Measurements from ENCODE around the gene RBM6.

RBM6 gene

DNA sequence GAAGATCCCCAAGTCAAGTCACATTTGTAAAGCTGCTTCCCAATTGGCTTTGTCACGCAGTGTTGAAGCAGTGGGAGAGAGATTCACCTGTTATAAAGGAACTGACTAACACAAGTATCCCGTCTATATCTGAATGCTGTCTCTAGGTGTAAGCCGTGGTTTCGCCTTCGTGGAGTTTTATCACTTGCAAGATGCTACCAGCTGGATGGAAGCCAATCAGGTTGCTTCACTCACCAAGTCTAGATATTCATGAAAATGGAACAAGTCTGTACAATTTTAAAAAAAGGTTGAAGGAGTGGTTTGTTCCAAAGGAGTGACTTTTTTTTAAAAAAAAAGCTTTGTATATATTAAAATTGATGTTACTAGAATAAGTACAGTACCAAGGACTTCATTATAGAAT is 160.4 kb downstream of the RBM6 start:
- no peak for DNase-seq

DNA sequence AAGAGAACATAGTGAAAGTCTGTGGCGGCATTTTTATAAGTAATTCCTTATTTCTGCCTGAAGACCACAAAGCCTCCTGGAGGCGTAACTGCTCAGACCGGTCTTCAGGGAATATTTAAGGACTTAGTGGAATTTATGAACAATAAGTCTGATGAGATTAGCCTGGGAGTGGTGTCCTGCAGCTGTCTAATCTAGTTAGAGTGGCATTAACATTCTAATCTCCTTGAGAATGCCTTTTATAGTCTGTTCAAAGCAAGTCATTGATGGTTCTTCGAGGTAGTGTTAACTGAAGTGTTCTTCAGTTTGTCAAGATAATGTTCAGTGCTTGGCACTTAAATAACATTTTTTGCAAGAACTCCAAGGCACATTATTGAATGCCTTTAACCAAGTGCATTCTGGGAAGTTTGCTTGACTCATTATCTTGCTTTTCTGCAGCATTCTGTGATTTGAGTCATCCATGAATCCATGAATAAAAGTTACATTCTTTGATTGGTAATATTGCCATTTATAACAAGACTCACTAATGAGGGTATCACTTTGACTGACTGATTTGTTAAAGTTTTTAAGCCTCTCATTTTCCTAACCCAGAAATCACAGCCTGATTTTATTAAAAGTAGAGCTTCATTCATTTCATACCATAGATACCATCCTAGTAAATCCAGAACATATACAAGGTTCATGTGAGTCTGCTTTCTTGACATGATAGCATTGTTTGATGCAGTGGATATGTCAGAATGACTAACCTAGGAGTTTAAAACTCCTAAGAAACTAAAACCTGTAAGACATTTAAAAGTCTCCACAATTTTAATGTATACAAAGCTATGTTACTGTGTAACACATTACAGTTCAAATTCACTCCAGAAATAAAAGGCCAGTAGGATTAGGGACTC is 161.3 kb downstream of the RBM6 start:
- DNase-seq, result no peak

DNA sequence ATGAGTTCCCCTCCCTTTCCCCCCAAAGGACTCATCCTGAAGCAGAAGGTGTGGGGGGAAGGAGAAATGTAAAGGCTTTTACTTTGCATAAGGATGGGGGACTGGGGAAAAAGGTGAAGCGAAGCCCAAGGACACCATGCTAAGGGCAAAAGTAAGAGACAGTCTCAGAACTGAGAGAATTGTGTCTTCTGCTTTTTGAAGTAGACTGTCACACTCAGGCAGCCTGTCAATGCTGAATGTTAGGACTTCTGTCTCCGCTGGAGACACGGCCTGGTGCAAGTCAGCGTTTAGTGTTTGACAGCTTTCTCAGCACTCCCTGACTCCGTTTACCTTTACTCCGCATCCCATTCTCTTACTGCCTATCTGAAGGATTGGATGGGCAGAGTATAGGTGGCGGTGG is 162.6 kb downstream of the RBM6 start:
- no peak for DNase-seq

DNA sequence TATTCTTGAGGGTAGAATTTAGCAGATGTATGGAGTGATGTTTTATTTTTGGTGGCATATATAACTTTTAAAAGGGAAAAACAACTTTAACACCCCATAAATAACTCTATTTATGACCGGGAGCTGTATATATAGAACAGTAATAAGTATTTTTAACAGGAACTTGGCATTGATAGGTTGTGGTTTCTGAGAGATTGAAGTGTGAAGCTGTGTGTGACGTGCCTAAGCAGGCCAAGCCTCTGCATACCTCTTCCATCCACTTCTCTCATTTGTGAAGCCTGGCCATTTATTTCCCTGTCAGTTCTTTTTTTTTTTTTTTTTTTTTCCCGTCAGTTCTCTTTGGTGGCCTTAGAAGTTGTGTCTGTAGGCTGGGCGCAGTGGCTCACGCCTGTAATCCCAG is 171.8 kb downstream of the RBM6 start:
- DNase-seq, result no peak

DNA sequence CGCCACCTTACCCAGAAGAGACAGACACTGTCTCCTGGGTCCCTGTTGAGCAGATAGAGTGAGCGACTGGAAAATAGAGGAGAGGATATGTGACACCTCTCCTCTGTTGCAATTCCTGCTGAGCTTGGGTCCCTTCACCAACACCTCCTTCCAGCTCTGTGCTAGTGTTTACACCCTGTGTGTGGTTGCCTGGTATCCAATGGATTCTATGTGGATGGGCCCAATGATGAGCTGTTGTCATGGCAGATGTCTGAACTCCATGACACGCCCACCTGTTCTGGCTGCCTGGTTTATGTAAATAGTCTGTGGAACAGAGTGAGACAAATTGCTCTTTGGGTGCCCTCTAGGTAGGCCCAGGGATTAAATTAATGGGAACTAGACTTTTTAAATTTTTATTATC is 172.5 kb downstream of the RBM6 start:
- DNase-seq, result no peak

DNA sequence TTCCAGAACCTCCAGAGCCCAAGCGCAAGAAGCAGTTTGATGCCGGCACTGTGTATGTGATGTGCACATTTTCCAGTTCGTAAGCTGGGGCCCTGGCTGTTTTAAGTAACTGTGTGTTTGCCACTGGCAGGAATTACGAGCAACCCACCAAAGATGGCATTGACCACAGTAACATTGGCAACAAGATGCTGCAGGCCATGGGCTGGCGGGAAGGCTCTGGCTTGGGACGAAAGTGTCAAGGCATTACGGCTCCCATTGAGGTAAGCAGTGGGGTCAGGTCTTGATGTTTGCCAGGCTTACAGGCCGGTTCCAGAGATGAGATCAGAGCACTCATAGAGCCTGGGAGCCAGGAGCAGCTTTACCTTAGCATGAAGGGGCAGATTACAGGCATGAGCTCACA is 177.2 kb downstream of the RBM6 start:
- no peak for DNase-seq

DNA sequence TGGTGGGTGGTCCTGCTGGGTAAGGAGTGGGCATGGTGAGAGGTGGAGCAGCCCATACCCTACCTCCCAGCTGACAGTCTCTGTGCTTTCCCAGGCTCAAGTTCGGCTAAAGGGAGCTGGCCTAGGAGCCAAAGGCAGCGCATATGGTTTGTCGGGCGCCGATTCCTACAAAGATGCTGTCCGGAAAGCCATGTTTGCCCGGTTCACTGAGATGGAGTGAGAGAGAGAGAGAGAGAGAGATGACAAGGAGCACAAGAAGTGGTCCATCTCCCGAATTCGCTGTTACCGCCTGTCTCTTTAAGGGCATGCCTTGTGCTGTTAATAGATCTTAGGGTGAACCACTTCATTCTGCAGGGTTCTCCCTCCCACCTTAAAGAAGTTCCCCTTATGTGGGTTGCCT is 178.3 kb downstream of the RBM6 start:
- DNase-seq, result no peak

DNA sequence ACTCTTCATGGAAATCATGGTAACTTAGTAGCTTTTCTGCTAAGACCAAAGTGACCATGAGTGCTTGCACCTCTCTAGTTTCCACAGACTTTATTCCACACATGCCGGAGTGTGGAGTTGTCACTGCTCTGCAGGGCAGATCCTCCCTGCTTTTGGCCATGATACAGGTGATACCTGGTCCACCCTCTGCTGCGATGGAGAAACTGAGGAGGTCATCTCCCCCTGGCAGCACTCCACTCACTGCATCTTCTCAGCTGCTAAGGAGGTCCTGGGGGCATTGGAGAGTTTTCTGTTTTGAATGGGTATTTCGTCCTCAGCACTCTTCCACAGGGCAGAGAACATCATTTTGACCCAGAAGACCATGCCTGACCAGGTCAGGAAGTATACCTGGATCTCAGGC is 179.8 kb downstream of the RBM6 start:
- DNase-seq, result no peak

DNA sequence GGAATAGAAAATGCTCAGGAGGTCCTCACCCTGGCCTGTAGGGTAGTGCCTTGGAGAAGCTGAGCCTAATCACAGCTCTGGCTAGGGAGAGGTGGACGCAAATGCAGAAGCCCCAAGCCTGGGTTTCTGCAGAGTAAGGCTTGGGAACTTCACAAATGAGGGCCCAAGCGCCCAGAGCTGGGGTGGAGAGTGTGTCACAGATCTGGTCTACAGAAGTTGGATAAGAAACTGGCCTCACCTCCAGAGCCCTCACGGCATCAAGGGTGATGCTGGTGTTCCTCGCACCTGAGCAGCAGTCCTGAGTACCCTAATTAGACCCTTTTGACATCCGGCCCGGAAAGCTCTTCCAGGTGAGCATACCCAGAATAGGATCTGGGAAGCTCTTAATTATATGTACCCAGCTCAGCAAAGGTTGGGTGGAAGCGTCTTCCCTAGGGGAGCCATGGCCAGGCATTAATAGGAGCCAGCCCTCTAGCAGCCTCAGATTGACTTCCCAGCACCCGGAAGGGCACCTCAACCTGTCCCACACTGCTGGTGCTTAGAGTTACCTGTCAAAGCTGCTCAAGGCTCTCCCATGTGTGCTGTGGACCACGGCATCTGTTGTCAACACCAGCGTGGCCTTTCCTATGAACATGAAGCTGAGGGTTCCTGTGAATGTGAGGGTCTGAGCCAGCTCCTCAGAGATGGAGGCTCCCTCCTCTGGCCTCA is 180.6 kb downstream of the RBM6 start:
- no peak for DNase-seq

DNA sequence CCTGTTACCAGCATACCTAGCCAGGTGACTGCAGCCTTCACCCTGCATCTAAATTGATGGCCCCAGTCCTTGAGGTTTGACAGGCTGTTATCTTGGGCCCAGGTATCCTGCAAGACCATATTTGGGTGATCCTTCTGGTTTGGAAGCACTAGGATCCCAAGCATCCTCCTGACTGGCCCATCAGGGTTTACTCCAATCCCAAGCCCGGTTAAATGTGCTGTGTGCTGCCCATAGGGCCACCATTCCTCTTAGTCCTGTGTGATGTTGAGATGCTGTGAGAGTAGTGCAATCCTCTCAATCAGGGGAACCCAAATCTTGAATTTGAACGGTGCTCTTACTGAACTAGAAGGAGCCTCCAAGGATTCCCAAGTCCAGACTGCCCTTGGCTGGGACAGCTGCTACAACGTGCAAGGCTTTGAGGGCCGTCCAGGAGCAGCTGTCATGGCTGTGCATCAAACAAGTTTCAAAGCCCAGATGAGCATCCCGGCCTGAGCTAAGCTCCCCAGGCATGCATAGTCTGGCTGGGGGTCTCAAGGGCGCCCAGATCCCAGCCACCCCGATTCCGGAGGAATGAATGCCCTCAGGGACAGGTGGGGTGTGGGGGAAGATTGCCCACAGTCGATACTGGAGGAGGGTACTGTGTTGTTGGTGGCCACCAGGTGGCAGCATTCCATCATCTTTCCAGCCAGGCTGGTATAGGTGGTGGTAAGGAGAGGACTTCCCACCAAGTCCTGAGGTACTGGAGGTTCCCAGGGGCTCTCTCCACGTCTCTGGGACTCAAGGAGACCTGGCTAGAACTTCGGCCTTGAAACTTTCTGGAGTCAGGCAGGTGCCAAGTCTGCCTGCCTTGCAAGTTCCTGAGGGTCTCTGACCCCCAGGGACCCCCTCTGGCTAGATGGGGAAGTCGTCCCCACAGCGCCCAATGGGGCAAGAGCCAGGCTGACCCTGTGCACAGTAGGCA is 181.4 kb downstream of the RBM6 start:
- DNase-seq, result no peak

DNA sequence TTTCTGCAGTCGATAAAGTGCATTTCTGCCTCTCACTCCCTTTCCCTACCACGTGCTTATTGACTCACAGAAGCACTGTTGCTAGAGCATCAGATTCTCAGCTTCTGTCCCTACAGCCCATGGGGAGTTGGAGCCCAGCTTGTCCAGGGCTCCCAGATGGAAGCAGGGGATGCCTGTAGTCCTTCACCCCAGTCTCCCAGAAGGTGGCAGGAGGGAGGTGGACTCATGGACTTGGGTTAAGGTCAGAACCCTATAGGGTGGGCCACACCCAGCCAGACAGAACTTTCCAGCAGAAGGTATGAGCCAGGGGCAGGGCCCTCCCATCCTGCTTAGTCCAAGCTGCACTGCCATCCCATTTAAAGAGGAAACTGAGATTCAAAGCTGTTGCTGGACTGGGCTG is 182.1 kb downstream of the RBM6 start:
- DNase-seq, result no peak

DNA sequence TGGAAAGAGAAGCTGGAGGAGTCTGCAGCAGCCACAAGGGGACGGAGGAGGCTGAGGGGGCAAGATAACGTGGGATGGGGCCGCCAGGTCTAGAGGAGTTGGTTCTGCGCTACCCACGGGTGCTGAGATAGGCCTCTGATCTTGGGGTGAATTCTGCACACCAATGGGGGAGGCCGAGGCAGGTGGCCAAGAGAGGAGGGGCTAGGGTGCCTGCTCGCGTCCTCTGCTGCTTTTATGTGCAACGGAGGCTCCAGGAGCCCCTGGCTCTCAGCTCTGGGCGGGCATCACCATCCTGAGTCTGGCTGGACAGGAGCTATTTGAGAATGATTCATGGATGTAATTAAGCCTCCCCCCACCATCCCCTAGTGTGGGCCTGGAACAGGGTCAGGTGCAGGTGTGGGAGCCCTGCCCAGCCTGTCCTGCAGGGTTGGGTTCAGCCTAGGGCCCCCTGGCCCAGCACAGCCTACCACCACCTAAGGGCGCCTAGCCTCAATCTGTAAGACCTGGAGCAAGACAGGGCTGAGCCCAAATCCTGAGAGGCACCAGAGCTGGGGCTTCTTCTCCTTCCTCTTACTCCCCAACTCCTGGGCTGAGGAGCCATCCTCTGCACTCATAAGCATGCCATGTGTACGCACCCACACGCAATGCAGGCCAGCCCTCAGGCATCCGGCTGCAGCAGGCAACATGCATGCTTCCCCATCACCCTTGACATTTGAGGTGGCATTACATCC is 182.9 kb downstream of the RBM6 start:
- no peak for DNase-seq

DNA sequence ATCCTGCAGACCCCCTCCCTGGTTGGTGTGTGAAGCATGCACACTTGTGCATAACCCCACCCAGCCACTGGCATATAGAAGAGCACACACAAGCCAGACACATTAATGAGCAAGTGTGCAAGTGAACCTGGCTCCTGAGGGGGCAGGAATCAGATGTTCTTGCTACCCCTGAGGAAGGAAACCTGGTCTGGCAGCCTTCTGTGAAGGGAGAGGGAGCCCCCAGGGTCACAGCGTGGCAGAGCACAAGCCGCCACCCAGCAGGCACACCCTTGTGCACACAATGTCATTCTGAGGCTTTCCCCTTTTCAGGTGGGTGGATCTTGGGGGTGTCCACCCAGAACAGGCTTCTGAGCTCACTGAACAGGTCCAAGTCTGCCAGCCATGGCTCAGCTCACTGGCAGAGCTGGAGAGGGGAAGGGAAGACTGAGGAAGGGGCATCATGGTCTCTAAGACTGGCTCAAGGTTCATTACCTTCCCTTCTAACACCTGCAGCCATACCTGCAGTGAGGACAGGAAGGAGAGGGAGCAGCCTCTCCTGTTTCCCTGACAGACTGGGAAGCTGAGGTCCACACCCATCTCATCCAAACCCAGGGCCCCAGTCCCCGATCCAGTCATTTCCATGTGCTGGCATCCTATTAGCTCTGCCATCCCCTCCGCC is 183.6 kb downstream of the RBM6 start:
- no peak for DNase-seq

DNA sequence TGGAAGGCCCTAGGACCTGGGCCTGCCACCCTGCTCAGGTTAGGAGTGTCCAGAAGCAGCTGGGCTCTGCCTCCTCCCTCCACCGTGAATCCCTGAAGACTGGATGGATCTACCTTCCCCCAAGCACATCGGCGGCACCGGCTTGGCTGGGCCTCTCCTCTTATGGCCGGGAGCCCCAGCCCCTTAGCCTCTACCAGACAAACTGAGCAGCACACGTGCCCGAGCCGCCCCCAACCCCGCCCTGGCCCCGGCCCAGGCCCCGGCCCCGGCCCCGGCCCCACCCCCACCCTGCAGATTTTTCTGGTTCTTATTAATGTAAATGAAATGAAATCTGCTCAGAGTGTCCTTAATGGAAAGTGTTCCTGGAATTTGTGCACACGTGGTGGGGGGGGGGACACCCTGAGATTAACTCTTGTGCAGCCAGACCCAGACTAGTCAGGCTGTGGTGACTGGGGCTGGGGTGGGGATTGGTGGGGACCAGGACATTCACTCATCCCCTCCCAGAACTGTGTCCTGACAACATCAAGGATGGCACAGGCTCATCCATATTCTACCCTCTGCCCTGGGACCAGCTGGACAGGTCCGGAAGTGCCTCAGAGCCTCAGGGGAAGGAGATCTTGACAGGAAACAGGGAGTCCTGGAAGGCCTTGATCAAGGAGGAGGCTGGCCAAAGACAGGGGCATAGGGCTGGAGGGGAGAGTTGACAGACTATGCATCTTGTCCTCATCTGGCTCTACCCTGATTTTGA is 184.3 kb downstream of the RBM6 start:
- no peak for DNase-seq

DNA sequence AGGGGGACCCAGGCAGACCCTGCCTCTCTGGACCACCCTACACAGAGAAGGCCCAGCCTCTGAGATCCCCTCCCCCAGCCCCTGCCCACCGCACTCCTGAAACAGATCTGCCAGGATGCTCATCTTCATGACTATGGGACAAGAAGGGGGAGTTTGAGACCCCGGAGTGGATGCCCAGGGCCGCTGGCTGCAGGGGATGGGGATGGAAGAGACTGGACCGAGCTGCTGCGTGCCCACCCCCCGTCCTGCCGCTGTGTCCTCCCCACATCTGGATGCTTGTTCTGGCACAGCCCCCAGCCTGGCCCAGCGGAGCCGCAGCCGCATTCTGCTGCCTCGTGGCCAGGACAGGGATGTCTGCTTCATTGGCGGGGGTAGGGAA is 184.8 kb downstream of the RBM6 start:
- DNase-seq, result no peak

DNA sequence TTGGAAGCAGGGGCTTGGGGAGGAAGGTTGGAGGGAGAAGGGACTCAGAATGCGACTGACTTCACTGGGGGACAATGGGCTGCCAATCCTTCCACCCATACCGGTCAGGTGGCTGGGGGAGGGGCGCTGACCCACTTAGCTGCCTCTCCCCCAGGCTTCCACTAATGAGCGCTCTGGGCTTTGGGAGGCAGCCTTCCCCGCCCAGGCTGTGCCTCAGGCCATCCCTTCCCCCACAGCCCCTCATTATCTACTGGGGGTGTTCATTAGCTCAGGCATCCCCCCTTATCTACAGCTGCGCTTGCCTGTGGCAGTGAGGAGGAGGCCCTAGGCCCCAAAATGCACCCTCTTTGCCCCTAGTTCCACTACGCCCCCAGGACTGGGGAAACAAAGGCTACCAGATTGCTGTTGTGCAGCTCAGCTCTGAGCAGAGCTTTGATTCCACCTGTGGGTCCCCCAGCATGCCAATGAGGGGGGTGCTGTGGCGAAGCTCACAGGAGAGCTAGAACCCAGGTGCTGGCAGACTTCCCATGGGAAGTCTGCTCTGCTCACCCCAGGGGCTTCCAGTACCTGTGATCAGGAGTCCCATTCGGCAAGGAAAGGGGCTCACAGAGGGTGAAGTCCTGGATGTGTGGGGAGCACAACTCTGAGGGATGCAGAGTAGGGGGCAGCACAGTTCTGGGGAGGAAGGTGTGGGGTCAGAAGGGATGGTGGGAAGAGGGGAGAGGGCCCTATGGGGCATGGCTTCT is 185.8 kb downstream of the RBM6 start:
- no peak for DNase-seq

DNA sequence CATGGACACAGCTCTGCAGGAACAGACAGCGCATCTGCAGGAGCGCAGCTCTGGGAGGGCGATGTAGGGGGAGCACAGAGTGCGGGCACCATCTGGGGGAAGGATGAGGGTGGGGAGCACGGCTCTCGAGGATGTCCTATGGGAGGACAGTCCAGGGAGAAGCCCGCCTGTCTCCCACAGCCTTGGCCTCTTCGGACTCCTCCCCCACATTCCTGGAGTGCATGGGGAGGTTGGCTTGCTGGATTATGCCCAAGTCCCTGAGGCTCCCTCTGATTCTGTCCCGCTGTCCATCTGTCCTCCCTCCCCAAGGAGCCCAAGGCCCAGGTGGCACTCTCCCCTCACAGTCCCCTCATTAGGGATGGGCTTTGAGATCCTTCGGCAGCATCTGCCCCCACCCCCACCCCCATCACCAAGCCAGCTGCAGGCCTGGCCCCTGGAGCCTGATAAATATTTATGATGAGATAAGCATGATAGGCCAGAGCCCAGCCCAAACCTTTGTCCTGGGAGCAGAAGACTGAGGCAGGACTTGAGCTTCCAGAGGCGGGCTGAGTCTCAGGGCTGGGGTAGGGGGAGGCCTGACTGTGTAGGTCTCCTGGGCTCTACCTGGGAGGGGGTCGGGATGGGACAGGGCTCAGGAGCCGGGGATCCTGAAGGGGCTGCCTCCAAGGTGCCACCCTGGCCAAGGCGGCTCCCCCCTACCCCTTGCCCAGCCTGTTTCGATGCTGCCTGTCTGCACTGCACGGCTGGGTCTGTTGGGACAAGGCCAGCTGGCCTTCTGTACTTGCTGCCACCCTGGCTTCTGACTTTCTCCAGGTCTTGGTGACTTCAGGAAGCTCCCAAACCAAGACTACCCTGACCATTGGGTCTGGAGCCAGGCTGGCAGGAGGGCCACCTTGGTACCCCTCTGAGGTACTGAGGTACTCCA is 186.6 kb downstream of the RBM6 start:
- DNase-seq, result no peak
